Mesendoderm (in vitro differentiated cells): ENCODE results near the gene IL1F10.

ENCODE experiments used
- DNase-seq: peaks from one replicate; pipeline ENCODE4 v3.0.0; 2013
- H2AK5ac ChIP-seq: 2 replicates; pipeline ENCODE4 v1.6.1; 2013; ENCODE audit warnings: low read length, inconsistent platforms
- H2BK120ac ChIP-seq: 2 replicates; pipeline ENCODE4 v1.6.1; 2013; ENCODE audit warnings: low read depth, mild to moderate bottlenecking, low read length, moderate library complexity, mixed read lengths
- H2BK15ac ChIP-seq: replicated peaks from 2 replicates; pipeline ENCODE4 v1.6.1; 2013; ENCODE audit warnings: low read depth, mild to moderate bottlenecking, moderate library complexity
- H2BK5ac ChIP-seq: 2 replicates; pipeline ENCODE4 v1.6.1; 2013; ENCODE audit warnings: low read length, inconsistent platforms
- H3K18ac ChIP-seq: 2 replicates; pipeline ENCODE4 v1.6.1; 2013; ENCODE audit warnings: mild to moderate bottlenecking, low read length, mixed read lengths
- H3K23ac ChIP-seq: one replicate; pipeline ENCODE4 v1.6.1; 2013; ENCODE audit warnings: low read length
- H3K27ac ChIP-seq: 2 replicates; pipeline ENCODE4 v1.5.1; 2013; ENCODE audit warnings: low read depth, mild to moderate bottlenecking, inconsistent platforms, low read length, moderate library complexity
- H3K27me3 ChIP-seq: 2 replicates; pipeline ENCODE4 v1.6.1; 2013; ENCODE audit warnings: low read length, control low read depth, mild to moderate bottlenecking, inconsistent platforms; ENCODE audit not compliant: insufficient read depth, poor library complexity
- H3K36me3 ChIP-seq: 2 replicates; pipeline ENCODE4 v1.6.1; 2013; ENCODE audit warnings: low read length, inconsistent platforms; ENCODE audit not compliant: control insufficient read depth, insufficient read depth
- H3K4ac ChIP-seq: one replicate; pipeline ENCODE4 v1.6.1; 2013; ENCODE audit warnings: low read depth, mild to moderate bottlenecking, low read length, moderate library complexity
- H3K4me1 ChIP-seq: 2 replicates; pipeline ENCODE4 v1.6.1; 2013; ENCODE audit warnings: low read depth, low read length, inconsistent platforms; ENCODE audit not compliant: control insufficient read depth
- H3K4me2 ChIP-seq: 2 replicates; pipeline ENCODE4 v1.6.1; 2013; ENCODE audit warnings: low read length
- H3K4me3 ChIP-seq: 2 replicates; pipeline ENCODE4 v1.5.1; 2013; ENCODE audit warnings: mild to moderate bottlenecking, low read length
- H3K56ac ChIP-seq: one replicate; pipeline ENCODE4 v1.6.1; 2013; ENCODE audit warnings: low read length
- H3K79me1 ChIP-seq: 2 replicates; pipeline ENCODE4 v1.6.1; 2013; ENCODE audit warnings: low read length, inconsistent platforms
- H3K79me2 ChIP-seq: 2 replicates; pipeline ENCODE4 v1.6.1; 2013; ENCODE audit warnings: mild to moderate bottlenecking, low read length; ENCODE audit not compliant: control insufficient read depth, insufficient read depth
- H3K9ac ChIP-seq: 2 replicates; pipeline ENCODE4 v1.6.1; 2013; ENCODE audit warnings: low read length, inconsistent platforms
- H4K5ac ChIP-seq: one replicate; pipeline ENCODE4 v1.6.1; 2013; ENCODE audit warnings: low read length
- H4K8ac ChIP-seq: one replicate; pipeline ENCODE4 v1.6.1; 2013; ENCODE audit warnings: low read depth, mild to moderate bottlenecking, control low read depth, low read length, moderate library complexity
- WGBS: extraction: QIAGEN DNeasy Blood & Tissue Kit; methylation state at CpG from one replicate; pipeline ENCODE4 v1.1.7; 2013; ENCODE audit warnings: low lambda C conversion rate, missing lambda C conversion rate; ENCODE audit not compliant: insufficient coverage; ENCODE audit errors: extremely low coverage; 5-methylcytosine and 5-hydroxymethylcytosine counted together

Gene IL1F10

GRCh38 chr2:113064281-113064680 is 3.5 kb upstream of the IL1F10 start:
- Histone ChIP-seq H3K56ac (no peak overlapping the region), H3K4ac (no peak overlapping the region), H2BK15ac (no peak overlapping the region), H3K23ac (no peak overlapping the region), H3K79me1 (no peaks in the 10 kb centered on the region), H2BK120ac (no peak overlapping the region), H3K18ac (no peak overlapping the region), H2BK5ac (no peak overlapping the region), H3K27me3 (no peaks in the 10 kb centered on the region), H4K8ac (no peak overlapping the region), H2AK5ac (no peak overlapping the region), H3K4me3 (no peak overlapping the region), H3K27ac (no peak overlapping the region), H3K4me2 (no peak overlapping the region), H4K5ac (no peak overlapping the region), H3K9ac (no peak overlapping the region), H3K4me1 (no peaks in the 10 kb centered on the region), H3K79me2 (no peaks in the 10 kb centered on the region), H3K36me3 (no peaks in the 10 kb centered on the region)
- WGBS: no CpG with 5 or more reads among the region's 5 CpGs
- DNase-seq: no peak

DNA sequence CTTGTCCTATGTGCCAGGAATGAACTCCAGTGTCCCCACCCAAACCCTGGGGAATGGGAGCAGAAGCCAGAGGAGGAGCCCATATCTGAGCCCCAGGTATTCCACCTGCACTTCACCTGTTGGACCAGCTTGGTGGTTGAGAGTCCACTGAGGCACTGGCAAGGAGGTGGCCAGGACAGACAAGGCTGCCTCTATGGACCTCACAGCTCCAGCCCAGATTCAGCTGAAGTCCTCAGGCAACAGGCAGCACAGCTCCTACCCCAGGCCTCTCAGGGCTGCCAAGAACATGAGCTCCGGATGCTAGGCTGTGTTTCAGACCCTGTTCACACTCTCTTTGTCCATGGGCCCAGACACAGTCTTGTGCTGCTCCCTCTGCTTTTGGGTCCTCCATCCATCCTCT is 2.9 kb upstream of the IL1F10 start:
- no peaks in the 10 kb centered on the region for H3K4me1 ChIP-seq
- H3K9ac ChIP-seq: no peak overlapping the region
- H3K23ac ChIP-seq: no peak overlapping the region
- no peak overlapping the region for H2AK5ac ChIP-seq
- H2BK120ac ChIP-seq: no peak overlapping the region
- H3K4me2 ChIP-seq: no peak overlapping the region
- no peaks in the 10 kb centered on the region for H3K27me3 ChIP-seq
- H3K4ac ChIP-seq: no peak overlapping the region
- H4K5ac ChIP-seq: no peak overlapping the region
- no peak for DNase-seq
- H2BK15ac ChIP-seq: no peak overlapping the region
- H4K8ac ChIP-seq: no peak overlapping the region
- H3K36me3 ChIP-seq: no peaks in the 10 kb centered on the region
- WGBS: no CpG with 5 or more reads among the region's 1 CpG
- no peak overlapping the region for H3K27ac ChIP-seq
- no peak overlapping the region for H3K56ac ChIP-seq
- H3K79me1 ChIP-seq: no peaks in the 10 kb centered on the region
- no peak overlapping the region for H2BK5ac ChIP-seq
- no peak overlapping the region for H3K4me3 ChIP-seq
- no peaks in the 10 kb centered on the region for H3K79me2 ChIP-seq
- no peak overlapping the region for H3K18ac ChIP-seq

GRCh38 chr2:113068249-113068648 is 479 bp downstream of the IL1F10 start:
- Histone ChIP-seq H3K36me3 (no peaks in the 10 kb centered on the region), H3K4me1 (no peaks in the 10 kb centered on the region), H4K8ac (no peak overlapping the region), H3K27ac (no peak overlapping the region), H3K4me2 (no peak overlapping the region), H2BK5ac (no peak overlapping the region), H2AK5ac (no peak overlapping the region), H2BK120ac (no peak overlapping the region), H3K56ac (no peak overlapping the region), H3K4ac (no peak overlapping the region), H3K79me1 (no peaks in the 10 kb centered on the region), H3K79me2 (no peaks in the 10 kb centered on the region), H3K4me3 (no peak overlapping the region), H3K9ac (no peak overlapping the region), H3K23ac (no peak overlapping the region), H2BK15ac (no peak overlapping the region), H4K5ac (no peak overlapping the region), H3K18ac (no peak overlapping the region), H3K27me3 (no peaks in the 10 kb centered on the region)
- no peak for DNase-seq
- no CpG with 5 or more reads among the region's 2 CpGs for WGBS

DNA sequence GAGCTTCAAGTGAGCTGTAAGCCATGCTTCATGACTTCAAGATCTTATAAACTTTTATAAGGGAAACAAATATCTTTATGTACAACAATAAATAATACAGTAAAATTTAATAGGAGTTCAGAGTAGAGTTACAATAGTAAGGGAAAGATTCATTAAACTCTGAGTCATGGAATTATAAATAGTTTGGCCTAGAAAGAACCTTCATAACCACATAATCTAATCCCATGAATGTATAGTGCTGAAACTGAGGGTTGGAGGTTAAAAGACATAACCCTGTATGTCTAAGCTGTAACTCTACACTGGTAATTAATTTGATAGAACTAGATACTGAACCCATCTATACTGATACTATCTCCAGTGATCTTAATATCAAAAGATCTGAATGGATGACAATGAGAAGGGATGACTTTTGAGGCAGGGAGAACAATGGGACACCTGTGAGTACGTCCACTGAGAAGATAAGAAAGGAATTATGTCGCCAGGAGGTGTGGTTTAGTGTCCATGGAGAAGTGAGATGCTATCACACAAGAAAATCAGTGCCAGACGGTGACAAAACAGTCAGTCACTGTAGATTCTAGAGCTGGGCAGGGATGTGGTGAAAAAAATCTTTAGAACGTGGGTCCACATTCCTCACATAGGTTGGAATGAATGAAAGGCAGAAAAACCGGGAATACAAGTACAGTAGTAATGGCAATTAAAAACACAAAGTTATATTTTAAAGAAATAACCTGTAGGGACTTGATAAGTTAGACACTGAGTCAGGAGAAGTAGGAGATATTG is 1.1 kb downstream of the IL1F10 start:
- DNase-seq: peak; percentile 6
- Histone ChIP-seq H3K18ac (no peak overlapping the region), H3K79me1 (no peaks in the 10 kb centered on the region), H2BK120ac (no peak overlapping the region), H3K36me3 (no peaks in the 10 kb centered on the region), H3K4me1 (no peaks in the 10 kb centered on the region), H2AK5ac (no peak overlapping the region), H3K56ac (no peak overlapping the region), H3K23ac (no peak overlapping the region), H3K9ac (no peak overlapping the region), H4K5ac (no peak overlapping the region), H2BK15ac (no peak overlapping the region), H2BK5ac (no peak overlapping the region), H3K27ac (no peak overlapping the region), H4K8ac (no peak overlapping the region), H3K4me2 (no peak overlapping the region), H3K27me3 (no peaks in the 10 kb centered on the region), H3K4ac (no peak overlapping the region), H3K4me3 (no peak overlapping the region), H3K79me2 (no peaks in the 10 kb centered on the region)
- no CpG with 5 or more reads among the region's 5 CpGs for WGBS

GRCh38 chr2:113069676-113070605 is 2.2 kb downstream of the IL1F10 start:
- no peak for DNase-seq
- no peak overlapping the region for H3K4ac ChIP-seq
- H3K9ac ChIP-seq: no peak overlapping the region
- no peak overlapping the region for H2BK120ac ChIP-seq
- H3K4me2 ChIP-seq: no peak overlapping the region
- no peak overlapping the region for H4K8ac ChIP-seq
- no peak overlapping the region for H2BK15ac ChIP-seq
- WGBS: no CpG with 5 or more reads among the region's 4 CpGs
- H3K27ac ChIP-seq: no peak overlapping the region
- H3K4me1 ChIP-seq: no peaks in the 10 kb centered on the region
- no peak overlapping the region for H3K4me3 ChIP-seq
- no peak overlapping the region for H3K56ac ChIP-seq
- no peaks in the 10 kb centered on the region for H3K79me2 ChIP-seq
- no peak overlapping the region for H2AK5ac ChIP-seq
- H3K36me3 ChIP-seq: no peaks in the 10 kb centered on the region
- H3K27me3 ChIP-seq: no peaks in the 10 kb centered on the region
- no peak overlapping the region for H3K23ac ChIP-seq
- no peak overlapping the region for H3K18ac ChIP-seq
- H4K5ac ChIP-seq: no peak overlapping the region
- H3K79me1 ChIP-seq: no peaks in the 10 kb centered on the region
- no peak overlapping the region for H2BK5ac ChIP-seq
